ENCODE data around the gene SLC2A9. TPM values are rescaled to one million over a fixed set of nuclear protein-coding genes. Genes with fewer than 3 reads are reported as not detected.
A peak's percentile ranks its signal among the peaks of the same experiment; 100 is the strongest.

SLC2A9 gene
- total and polyA plus RNA-seq, 2 experiments from 2014 or later, result 6.2 to 7.8 TPM

DNA sequence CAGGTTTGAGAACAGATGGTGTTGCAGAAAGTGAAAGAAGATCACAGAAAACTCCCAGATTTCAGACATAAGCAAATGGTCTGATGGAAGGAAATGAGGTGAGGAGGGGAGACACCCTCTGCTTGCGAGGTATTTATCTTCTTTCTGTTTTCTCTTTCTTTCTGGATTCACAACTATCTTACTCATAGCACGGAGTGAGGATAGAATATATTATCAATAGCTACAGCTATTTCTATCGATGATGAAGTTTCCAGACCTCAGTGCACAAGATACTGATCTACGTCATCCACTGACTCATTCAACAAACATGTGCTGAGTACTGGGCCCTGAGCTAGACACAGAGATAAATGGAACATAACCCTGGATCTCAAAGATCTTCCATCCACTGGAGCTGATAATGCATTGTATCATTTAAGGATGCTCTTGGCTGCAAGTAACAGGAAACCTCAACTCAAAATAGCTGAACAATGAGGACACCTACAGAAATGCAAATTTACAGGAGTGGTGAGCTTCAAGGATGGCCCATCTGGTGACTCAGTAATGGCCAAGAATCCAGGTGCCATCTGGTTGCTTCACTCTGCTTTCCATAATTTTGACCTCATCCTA is 21.2 kb downstream of the SLC2A9 start:
- no peaks in the 10 kb centered on the region for H3K79me2 ChIP-seq
- H3K36me3 ChIP-seq (replicated peaks; ENCODE audit: insufficient read depth, low read depth), result no peaks in the 10 kb centered on the region
- 70% methylated on average over 4 of the region's 4 CpGs for WGBS (ENCODE audit: low lambda C conversion rate, missing lambda C conversion rate)
- no peak overlapping the region for H2AFZ ChIP-seq
- H3K4me1 ChIP-seq (ENCODE audit: insufficient read depth), result no peaks in the 10 kb centered on the region
- H3K4me2 ChIP-seq, result no peak overlapping the region
- no peak overlapping the region for H3K27ac ChIP-seq
- DNase-seq (ENCODE audit: low spot score), result no peak
- H4K20me1 ChIP-seq (ENCODE audit: insufficient read depth, poor library complexity, severe bottlenecking), result no peaks in the 10 kb centered on the region
- TF ChIP-seq EZH2 (IDR thresholded peaks at IDR 0.05; ENCODE audit: borderline replicate concordance) (no peak), EZH2phosphoT487 (IDR thresholded peaks at IDR 0.05; ENCODE audit: low read depth, severe bottlenecking, unreplicated experiment) (no peak)
- TF ChIP-seq, protein P1, sequence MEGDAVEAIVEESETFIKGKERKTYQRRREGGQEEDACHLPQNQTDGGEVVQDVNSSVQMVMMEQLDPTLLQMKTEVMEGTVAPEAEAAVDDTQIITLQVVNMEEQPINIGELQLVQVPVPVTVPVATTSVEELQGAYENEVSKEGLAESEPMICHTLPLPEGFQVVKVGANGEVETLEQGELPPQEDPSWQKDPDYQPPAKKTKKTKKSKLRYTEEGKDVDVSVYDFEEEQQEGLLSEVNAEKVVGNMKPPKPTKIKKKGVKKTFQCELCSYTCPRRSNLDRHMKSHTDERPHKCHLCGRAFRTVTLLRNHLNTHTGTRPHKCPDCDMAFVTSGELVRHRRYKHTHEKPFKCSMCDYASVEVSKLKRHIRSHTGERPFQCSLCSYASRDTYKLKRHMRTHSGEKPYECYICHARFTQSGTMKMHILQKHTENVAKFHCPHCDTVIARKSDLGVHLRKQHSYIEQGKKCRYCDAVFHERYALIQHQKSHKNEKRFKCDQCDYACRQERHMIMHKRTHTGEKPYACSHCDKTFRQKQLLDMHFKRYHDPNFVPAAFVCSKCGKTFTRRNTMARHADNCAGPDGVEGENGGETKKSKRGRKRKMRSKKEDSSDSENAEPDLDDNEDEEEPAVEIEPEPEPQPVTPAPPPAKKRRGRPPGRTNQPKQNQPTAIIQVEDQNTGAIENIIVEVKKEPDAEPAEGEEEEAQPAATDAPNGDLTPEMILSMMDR (IDR thresholded peaks at IDR 0.05; ENCODE audit: poor library complexity), result no peak
- H3K4me3 ChIP-seq, result no peak overlapping the region
- no peaks in the 10 kb centered on the region for H3K9me2 ChIP-seq (replicated peaks; ENCODE audit: insufficient read depth)
- no peaks in the 10 kb centered on the region for H3K9me3 ChIP-seq (ENCODE audit: low read depth)
- H3K27me3 ChIP-seq, result no peaks in the 10 kb centered on the region

DNA sequence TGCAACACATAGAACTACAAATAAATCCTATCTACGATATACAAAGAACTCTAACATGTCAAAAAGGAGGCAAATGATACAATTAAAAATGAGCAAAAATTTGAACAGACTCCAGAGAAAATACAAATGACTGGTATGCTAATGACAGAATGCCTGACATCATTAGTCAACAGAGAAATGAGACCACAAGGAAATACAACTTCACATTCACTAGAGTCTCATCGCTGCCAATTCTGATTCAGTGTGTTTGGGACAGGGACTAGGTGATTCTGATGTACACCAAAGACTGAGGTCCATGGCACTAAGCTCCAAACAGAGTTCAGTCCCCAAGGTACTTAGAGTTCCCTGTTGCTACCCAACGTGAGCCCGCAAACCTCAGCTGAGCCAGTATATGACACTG is 23.4 kb downstream of the SLC2A9 start:
- Histone ChIP-seq H3K4me3 (no peak overlapping the region), H4K20me1 (ENCODE audit: insufficient read depth, poor library complexity, severe bottlenecking) (no peaks in the 10 kb centered on the region), H3K27me3 (no peaks in the 10 kb centered on the region), H3K36me3 (replicated peaks; ENCODE audit: insufficient read depth, low read depth) (no peaks in the 10 kb centered on the region), H3K9me2 (replicated peaks; ENCODE audit: insufficient read depth) (no peaks in the 10 kb centered on the region), H3K9me3 (ENCODE audit: low read depth) (no peaks in the 10 kb centered on the region), H3K4me2 (no peak overlapping the region), H2AFZ (no peak overlapping the region), H3K4me1 (ENCODE audit: insufficient read depth) (no peaks in the 10 kb centered on the region), H3K27ac (no peak overlapping the region), H3K79me2 (no peaks in the 10 kb centered on the region)
- DNase-seq (ENCODE audit: low spot score), result no peak
- 67% methylated on average over 4 of the region's 4 CpGs for WGBS (ENCODE audit: low lambda C conversion rate, missing lambda C conversion rate)
- TF ChIP-seq, protein P1 (IDR thresholded peaks at IDR 0.05; ENCODE audit: poor library complexity), result no peak
- TF ChIP-seq EZH2phosphoT487 (IDR thresholded peaks at IDR 0.05; ENCODE audit: low read depth, severe bottlenecking, unreplicated experiment) (no peak), EZH2 (IDR thresholded peaks at IDR 0.05; ENCODE audit: borderline replicate concordance) (no peak)

DNA sequence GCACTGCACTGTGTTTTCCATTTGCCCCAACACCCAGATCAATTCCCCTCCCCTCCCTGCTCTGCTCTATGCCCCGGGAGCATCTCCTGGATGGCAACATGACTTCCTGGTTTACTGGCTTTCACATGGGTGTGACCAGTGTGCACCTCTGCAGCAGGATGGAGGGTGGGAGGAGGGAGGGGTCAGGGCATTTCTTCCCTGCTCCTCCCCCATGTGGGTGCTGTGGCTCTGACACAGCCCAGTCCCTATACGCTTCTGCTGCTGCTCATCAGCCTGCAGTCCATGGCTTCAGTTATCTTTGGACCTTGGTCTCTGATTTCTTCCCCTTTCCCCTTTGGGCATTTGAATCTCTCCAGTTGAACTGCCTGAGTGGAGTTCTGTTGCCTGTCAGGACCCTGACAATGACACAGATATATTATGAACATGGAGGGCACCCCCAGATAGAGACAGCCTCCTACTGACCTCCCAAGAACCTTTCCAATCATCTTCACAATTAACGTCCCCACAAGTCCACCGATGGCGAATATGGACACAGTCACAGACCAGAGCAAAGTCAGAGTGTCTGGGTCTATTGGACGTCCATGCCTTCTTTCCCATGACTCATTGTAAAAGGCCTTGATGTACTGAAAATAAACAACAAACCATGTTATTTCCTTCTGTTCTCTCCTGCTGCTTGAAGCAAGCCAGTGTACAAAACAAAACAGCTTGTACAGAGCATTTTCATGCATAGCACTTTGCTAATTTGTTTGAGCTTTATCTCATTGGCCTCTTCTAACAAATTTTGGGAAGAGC is 24.8 kb downstream of the SLC2A9 start:
- Histone ChIP-seq H3K36me3 (replicated peaks; ENCODE audit: insufficient read depth, low read depth) (no peaks in the 10 kb centered on the region), H3K27me3 (no peaks in the 10 kb centered on the region), H3K9me3 (ENCODE audit: low read depth) (no peaks in the 10 kb centered on the region), H3K4me2 (no peak overlapping the region), H4K20me1 (ENCODE audit: insufficient read depth, poor library complexity, severe bottlenecking) (no peaks in the 10 kb centered on the region), H3K4me1 (ENCODE audit: insufficient read depth) (no peaks in the 10 kb centered on the region), H3K27ac (peak overlapping the region; percentile 20), H2AFZ (no peak overlapping the region), H3K4me3 (no peak overlapping the region), H3K9me2 (replicated peaks; ENCODE audit: insufficient read depth) (no peaks in the 10 kb centered on the region), H3K79me2 (no peaks in the 10 kb centered on the region)
- peak; percentile 40 for DNase-seq (ENCODE audit: low spot score)
- 53% methylated on average over 6 of the region's 6 CpGs for WGBS (ENCODE audit: low lambda C conversion rate, missing lambda C conversion rate)
- TF ChIP-seq EZH2 (IDR thresholded peaks at IDR 0.05; ENCODE audit: borderline replicate concordance), result no peak
- TF ChIP-seq, protein P1 (IDR thresholded peaks at IDR 0.05; ENCODE audit: poor library complexity), result no peak
- TF ChIP-seq EZH2phosphoT487 (IDR thresholded peaks at IDR 0.05; ENCODE audit: low read depth, severe bottlenecking, unreplicated experiment), result no peak

All from hepatocyte (in vitro differentiated cells).